Myocyte (in vitro differentiated cells): ENCODE measurements around the gene RAB27B. TPM values are rescaled to one million over a fixed set of nuclear protein-coding genes. Genes with fewer than 3 reads are reported as not detected.
A peak's percentile ranks its signal among the peaks of the same experiment; 100 is the strongest.

Source experiments
- DNase-seq: peaks from one replicate; pipeline ENCODE4 v3.0.0-alpha.2; 2012; ENCODE audit warnings: low read depth
- total RNA-seq: library from RNA; depleted of rRNA; stranded (reverse); fragments of >200 nt; gene quantifications from 2 replicates; pipeline ENCODE4 v1.2.3, GENCODE V29; 2014

RAB27B gene
- total RNA-seq, 1 donor from 2014 or later: 6.8 TPM

DNA sequence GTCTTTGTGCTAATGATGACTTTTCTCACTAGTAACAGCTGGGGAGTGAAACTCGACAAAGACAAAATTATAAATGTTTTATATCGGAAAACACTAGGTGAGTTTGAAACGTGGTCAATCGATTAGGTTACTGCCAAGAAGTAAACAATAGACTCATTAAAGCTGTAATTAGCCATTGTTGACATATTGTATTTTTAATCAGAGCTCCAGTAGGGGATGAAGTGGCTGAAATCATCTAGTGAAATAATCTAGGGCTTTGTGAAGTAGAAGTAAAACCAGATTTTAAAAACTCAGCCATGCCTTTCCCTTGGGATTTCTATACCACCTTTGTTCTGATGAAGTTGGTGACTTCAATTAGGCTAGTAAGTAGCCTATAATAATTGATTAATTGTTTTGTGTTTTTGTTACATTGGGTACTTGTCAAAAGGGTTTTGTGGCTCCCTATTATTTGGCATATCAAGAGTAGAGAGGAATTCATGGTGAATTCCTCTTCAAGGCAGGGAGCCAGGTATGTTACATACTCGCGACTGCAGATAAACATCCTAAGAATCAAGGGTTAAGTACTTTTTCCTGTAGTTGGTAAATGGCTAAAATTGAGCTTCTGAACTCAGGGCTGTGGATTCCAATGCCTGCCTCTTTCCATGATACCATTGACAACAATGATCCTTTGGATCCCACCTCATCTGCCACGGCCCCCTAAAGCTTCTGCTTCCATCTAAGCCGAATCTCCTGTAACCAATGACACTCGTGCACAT lies 31.6 kb downstream of the RAB27B start:
- no peak for DNase-seq

DNA sequence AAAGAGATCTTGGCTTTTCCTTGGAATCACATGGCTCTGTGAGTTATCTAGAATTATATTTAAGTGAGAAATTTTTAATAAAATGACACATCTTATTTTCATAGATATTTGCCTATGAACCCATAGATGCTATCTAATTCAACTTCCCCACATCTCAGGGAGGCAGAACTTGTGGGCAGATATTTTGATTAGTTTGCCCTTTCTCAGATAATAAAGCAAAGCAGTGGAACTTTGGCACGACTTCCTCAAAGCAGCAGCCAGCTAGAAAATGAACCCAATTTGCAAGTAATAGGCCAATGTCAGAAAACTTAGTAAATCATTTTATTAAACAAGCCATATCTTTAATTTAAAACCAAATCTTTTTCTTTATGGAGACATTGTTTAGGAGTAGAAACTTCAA lies 32.7 kb downstream of the RAB27B start:
- no peak for DNase-seq

DNA sequence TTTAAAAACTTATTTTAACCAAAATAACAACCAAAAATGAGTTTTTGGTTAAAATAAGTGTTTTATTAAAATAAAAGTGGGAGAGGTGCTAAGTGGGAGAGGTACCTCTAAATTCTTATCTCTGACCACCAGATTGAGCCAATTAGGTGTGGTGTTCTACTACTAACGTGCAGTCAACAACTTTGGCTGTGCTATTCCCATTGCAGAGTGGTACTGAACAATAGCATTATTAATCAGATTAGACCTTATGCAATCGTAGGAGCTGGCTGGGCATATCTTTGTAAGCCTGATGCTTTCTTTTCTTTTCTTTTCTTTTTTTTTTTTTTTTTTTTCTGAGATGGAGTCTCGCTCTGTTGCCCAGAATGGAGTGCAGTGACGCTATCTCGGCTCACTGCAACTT lies 38.9 kb downstream of the RAB27B start:
- DNase-seq: no peak

DNA sequence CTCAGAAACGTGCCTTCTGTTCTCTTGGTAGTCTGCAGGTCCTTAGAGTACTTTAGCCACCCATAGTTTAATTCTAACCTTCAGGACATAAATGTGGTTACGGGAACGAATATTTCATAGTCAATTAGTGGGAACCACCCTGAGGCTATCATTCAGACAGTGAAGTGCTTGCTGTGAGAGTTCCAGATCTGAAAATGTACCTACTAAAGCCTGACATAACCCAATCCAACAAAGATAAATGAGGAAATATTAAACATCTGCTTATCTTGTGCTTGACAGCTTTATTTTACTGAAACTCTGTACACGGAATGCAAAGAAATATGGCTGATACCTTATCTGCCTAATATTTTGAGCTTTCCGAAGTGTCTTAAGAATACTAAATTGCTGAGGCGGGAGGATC lies 43.0 kb downstream of the RAB27B start:
- DNase-seq: no peak

DNA sequence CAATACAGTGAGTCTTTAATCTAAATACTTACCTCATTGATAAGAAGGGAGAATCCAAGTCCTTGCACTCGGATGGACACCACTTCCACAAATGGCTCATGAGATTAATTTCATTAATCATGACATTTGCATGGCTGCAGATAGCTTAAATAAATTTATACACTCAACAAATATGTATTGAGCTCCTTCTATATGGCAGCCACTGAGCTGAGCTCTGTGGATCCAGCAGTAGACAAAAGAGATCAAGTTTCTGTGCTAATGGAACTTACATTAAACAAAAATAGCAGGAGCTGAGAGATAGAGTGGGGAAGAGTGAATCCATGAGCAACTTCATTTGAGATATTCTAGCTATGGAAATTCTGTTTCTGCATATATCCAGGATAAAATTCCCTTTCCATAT lies 44.4 kb downstream of the RAB27B start:
- no peak for DNase-seq

DNA sequence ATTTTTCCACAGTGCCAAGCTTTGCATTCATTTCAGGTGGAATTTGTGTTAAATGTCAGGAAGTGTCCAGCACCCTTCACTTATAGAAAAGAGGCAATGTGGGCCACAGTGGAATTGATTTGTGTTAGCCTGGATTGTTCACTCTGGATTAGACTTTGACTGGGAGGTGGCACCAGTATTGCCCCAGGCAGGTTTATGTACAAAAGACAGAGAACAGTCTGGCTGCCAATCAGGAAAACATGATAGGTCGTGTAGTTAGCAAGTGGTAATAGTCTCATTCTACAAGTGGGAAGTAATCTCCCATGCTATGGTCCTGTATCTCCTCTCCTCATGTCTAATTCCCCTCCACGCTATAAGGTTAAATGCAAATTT lies 45.6 kb downstream of the RAB27B start:
- no peak for DNase-seq

DNA sequence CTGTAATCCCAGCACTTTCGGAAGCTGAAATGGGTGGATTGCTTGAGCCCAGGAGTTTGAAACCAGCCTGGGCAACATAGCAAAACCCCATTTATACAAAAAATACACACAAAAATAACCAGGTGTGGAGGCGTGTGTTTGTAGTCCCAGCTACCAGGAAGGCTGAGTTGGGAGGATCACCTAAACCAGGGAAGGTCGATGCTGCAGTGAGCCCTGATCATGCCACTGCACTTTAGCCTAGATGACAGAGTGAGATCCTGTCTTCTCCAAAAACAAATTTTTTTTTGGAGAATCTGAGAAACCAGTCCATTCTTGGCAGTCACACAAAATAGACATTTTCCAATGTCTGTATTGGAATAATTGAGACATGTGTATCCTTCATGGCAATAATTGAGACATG lies 46.8 kb downstream of the RAB27B start:
- no peak for DNase-seq

DNA sequence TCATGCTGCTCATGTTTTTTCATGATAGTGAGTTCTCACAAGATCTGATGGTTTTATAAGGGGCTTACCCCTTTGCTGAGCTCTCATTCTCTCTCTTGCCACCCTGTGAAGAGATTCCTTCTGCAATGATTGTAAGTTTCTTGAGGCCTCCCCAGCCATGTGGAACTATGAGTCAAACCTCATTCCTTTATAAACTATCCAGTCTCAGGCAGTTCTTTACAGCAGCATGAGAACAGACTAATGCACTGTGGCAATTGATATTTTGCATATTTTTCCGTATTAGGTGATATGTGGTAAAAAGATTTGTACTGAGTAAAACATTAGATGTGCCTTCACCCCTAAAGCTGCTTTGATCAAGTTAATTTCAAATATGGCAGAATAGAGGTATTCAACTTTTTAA lies 48.8 kb downstream of the RAB27B start:
- no peak for DNase-seq

DNA sequence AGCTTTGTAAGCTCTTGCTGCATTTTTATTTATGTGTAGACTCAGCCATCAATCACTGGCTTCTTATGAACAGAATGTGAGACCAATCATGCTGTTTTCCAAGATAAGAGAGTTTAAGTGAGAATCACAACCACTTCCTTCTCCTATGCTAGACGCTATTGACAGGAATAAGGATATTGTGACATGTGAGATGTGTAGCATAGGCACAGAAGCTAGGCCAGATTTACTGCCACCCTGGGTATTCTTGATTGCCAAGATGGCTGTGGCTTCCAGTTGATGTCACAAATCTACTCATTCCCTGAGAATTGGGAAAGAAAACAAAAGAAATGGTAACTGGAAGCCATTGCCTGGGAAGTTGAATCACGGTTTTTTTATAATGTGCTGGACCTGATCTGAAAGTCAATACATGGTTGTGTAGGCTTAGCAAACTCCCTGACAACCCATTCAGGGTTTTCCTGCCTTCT lies 49.9 kb downstream of the RAB27B start:
- DNase-seq: no peak

DNA sequence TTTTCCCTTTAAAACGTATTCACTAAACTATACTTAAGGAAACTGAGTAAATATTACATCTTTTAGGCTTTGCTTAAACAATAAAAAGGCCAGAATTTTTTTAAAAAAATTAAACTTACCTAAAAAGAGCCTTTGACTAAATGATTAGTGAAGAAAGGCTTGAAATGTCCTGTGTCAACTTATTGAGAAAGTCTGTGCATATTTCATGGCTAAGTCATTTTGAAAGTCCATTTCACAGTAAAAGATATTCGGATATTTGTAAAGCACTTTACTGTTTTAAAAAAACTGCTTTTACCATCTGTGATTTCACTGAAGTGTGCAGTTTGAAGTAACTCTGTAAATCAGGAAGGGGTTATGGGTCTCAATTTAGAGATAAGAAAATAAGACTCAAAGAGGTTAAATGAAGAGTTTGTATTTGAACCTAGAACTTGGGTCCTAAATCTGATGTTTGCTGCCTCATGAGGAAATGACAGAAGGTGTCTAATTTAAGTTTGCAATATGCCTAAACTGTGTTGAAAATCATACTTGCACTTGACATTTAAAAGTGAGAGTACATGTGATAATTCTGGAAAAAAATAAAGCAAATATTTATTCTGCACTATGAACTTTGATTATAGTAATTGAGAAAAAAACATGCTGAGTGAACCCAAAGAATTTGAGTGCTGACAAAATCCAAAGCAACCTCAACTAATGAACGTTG lies 50.5 kb downstream of the RAB27B start:
- DNase-seq: no peak

DNA sequence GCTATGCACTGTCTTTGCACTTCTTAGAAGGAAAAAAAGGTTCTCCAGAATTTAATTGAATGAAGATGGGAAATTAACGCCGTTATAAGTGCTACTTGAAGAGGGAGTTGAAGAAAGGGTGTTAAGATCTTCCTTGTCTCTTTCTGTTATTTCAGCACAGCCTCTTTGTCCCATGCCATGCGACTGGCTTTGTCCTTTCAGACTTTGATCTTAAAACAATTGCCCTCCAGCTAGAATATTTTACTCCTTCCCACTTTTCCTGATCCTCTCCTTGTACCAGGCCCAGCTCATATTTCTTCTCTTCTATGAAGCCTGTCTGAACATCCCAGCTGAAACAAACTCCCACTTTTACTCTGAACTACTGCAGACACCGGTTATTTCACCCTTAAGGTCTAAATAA lies 51.4 kb downstream of the RAB27B start:
- DNase-seq: no peak

DNA sequence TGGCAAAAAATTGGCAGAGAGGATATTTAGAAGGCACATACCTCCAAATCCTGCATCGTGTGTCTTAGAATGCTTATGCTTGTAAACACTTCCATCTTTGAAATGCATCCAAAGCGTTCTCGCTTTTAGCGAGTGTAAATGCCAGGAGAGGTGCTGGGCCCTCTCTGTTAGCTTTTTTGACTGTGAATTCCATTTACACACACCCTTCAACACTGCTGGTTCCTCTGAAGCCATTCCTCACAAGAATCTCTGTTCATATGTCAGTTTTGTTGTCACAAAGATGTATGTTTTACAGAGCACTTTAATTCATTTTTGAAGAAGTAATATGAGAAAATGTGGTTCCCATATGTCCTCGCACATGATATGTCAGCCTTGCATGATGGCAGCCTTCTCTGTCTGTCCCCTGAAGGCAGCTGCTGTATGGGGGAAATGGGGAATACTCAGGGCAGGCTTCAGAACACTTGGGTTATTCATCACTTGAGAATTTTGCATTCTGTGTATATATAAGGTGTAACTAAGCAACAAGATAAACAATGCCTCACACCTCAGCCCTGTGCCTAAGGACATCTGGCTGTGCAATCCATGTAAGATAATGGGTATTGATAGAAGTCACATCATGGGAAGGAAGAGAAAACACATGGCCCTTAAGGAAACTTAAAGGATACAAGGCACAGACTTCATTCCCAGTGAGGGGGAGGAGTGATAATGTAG lies 52.3 kb downstream of the RAB27B start:
- no peak for DNase-seq

DNA sequence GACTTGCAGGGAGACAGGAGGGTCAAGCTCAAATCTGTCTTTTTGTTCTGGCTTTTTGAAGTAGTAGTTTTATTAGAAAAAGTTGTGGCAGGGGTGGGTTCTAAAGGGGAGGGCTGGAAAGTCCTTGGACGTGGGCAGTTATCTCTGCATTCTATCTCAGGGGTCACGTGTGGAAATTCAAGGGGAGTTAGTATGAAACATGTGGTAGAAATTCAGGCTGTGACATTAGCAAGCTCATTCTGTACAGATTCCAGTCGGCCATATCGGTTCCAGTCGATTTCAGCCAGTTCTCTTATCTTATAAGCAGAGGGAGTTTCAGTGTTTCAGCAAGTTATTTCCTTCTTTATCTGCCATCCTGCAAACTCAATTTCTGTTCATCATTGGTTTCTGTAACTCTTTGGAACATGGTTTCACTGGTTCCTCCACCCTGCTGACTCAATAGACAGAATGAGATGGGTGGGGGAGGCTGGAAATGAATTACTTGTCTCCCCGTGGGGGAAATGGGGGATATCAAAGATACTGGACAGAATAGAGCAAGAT lies 53.0 kb downstream of the RAB27B start:
- DNase-seq: no peak

DNA sequence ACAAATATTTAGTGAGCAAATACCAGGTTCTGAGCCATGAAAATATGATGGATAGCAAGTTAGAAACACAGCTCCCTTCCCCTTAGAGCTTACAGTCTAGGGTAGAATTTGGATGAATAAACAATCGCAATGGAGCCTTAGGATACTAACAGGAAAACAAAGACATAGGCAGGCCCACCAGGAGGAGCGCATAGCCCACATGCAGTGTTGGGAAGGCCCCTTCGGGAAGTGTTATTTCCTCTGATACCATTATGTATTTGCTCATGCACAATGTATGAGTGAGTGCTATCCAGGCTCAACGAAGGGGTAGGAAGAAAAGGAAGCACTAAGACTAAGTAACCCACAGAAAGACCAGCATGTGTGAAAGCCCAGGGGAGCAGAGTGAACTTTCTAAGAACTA lies 54.0 kb downstream of the RAB27B start:
- no peak for DNase-seq

DNA sequence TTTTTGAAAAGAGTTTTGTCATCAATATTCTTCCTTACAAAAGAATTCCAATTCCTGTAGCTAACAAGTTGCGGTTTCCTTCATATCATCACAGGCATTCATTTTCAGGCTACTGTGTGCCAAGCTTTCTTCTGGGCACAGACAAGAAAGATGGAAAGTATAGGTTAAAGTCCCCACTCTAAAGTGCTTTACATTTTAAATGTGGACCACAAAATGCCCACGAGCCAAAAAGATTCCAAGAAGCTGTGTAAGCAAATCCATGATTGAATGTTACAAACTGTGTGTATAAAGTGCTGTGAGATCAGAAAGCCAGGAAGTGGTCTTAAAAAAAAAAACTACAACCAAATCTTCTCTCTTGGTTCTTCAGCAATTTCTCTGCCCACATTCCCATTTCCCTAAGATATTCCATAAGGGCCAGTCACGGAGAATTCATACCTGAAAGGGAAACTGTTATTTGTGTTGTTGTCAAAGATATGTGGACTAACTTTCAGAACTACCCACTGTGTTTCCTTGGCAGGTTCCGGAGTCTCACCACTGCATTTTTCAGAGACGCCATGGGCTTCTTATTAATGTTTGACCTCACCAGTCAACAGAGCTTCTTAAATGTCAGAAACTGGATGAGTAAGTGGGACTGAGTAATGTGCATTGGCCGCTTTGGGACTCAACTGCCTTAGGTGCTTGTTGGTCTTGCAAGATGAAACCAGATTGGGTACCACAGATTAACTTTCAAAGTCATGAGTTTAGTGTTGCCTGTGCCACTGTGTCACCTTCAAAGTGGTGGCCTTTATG lies 55.7 kb downstream of the RAB27B start:
- no peak for DNase-seq

DNA sequence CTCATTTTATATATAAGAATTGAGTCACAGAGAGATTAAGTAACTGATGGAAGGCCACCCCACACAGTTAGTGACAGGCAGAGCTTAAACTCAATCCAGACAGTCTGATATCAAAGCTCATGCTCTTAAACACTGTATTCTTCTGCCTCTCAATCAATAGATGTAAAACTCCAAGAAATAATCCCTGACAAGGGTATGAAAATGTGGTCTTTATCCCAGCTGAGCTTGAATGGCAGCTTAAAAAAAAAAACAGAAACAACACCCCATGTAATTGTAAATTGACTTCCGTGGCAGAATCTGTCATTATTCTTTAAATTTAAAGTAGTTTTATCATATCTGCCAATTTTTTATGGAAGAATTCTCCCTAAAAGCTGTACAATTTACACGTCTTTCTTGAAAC lies 60.1 kb downstream of the RAB27B start:
- no peak for DNase-seq

DNA sequence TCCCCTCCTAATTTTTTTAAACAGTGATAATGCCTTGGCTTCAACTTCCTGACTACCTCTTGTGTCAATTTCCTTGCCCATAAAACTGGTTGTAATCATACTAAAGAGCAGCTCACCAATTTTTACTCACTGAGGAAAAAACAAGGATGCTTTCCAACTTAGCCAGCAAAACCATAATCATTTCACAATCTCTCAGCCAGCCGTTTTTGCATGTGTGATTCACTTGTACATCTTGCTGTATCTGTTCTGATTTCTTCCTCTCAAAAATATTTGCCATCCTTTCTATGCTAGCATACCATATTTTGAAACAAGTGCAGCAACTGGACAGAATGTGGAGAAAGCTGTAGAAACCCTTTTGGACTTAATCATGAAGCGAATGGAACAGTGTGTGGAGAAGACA lies 60.7 kb downstream of the RAB27B start:
- peak; percentile 13 for DNase-seq

DNA sequence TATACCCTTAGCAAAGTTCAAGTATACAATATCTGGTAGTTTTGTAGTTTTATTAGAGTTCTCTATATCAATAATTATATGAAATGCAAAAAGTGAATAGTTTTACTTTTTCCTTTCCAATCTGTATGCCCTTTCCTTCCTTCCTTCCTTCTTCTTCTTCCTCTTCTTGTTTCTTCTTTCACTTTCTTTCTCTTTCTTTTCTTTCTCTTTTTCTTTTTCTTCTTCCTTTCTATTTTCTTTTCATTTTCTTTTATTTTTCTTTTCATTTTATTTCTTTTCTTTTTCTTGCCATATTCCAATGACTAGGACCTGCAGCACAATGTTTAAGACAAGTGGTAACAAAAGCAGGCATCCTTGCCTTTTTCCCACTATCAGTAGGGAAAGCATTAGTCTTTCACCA lies 71.2 kb downstream of the RAB27B start:
- DNase-seq: no peak

DNA sequence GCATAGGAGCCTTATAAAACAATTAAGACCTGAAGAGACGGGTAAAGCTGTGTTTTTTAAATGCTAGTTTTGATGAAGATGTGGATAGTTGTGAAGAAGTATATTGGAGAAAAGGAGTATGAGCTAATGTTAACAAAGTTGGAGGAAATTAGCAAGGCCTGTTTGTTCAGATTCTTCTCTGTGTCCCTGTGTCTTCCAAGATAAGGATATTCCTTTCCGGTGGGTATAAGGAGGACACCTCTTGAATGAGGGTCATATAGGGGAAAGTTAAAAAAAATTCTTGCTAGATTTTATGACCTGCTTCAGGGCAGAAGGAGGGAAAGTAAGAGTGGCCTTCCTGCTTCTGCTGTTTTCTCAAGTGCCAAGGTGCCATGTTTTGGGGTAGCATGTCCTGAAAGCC lies 72.0 kb downstream of the RAB27B start:
- no peak for DNase-seq

DNA sequence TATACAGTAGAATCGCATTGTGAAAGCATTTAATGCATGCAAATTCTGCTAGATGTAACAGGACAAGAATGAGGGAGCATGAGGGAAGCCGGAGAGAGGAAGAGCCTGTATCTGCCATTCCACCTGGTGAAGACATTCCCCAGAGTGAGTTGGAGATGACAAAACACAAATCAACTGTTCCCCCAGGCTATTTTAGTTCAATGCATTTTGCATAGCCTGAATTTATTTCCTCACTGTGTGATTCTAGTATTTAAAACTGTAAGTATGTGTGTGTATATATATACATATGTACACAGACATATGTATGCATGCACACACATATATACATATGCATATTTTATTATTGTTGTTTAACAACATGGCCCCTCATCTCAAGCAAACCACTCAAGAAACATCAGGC lies 76.3 kb downstream of the RAB27B start:
- no peak for DNase-seq

DNA sequence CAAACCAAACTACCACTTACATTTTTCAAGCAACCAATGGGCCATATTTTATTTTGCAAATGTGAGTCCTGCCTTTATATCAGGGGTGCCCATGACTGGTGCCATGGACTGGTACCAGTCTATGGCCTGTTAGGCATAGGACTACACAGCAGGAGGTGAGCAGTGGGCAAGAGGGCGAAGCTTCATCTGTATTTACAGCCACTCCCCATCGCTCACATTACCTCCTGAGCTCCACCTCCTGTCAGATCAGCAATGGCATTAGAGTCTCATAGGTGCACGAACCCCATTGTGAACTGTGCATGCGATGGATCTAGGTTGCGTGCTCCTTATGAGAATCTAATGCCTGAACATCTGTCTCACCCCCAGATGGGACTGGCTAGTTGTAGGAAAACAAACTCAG lies 77.4 kb downstream of the RAB27B start:
- DNase-seq: no peak
